KMS-11 (cell line): ENCODE results near the gene ABHD17B.
A peak's percentile ranks its signal among the peaks of the same experiment; 100 is the strongest.

Source experiments
- H2AFZ ChIP-seq: fragments of 200-600 bp; sonication (generic); 2 replicates; pipeline ENCODE4 v1.6.1; 2016; ENCODE audit warnings: antibody characterized with exemption, mixed run types, low read depth
- H3K27ac ChIP-seq: fragments of 200-600 bp; sonication (generic); 2 replicates; pipeline ENCODE4 v1.6.1; 2016; ENCODE audit warnings: mild to moderate bottlenecking, mixed run types
- H3K27me3 ChIP-seq: fragments of 200-600 bp; sonication (generic); 2 replicates; pipeline ENCODE4 v1.6.1; 2017; ENCODE audit warnings: mild to moderate bottlenecking, low read depth, mixed run types, moderate library complexity; ENCODE audit not compliant: insufficient read depth
- H3K36me3 ChIP-seq: fragments of 200-600 bp; sonication (generic); 2 replicates; pipeline ENCODE4 v1.6.1; 2017; ENCODE audit warnings: mild to moderate bottlenecking, mixed run types; ENCODE audit not compliant: insufficient read depth
- H3K4me1 ChIP-seq: fragments of 200-600 bp; sonication (generic); 2 replicates; pipeline ENCODE4 v1.6.1; 2016; ENCODE audit warnings: mild to moderate bottlenecking, low read depth, mixed run types; ENCODE audit not compliant: poor library complexity, severe bottlenecking
- H3K4me2 ChIP-seq: fragments of 200-600 bp; sonication (generic); 2 replicates; pipeline ENCODE4 v1.7.0; 2016; ENCODE audit warnings: mild to moderate bottlenecking, mixed run types
- H3K4me3 ChIP-seq: fragments of 200-600 bp; sonication (generic); IDR thresholded peaks from 2 replicates; pipeline ENCODE4 v1.6.1; 2017; ENCODE audit warnings: low read depth, low read length, mixed read lengths; ENCODE audit not compliant: insufficient read depth
- H3K79me2 ChIP-seq: fragments of 200-600 bp; sonication (generic); 2 replicates; pipeline ENCODE4 v1.6.1; 2016; ENCODE audit warnings: low read depth, mixed run types; ENCODE audit not compliant: insufficient read depth
- H3K9ac ChIP-seq: fragments of 200-600 bp; sonication (generic); 2 replicates; pipeline ENCODE4 v1.6.1; 2016; ENCODE audit warnings: mild to moderate bottlenecking, mixed run types
- H4K20me1 ChIP-seq: fragments of 200-600 bp; sonication (generic); 2 replicates; pipeline ENCODE4 v1.6.1; 2016; ENCODE audit warnings: mild to moderate bottlenecking, mixed run types; ENCODE audit not compliant: insufficient read depth
- TF ChIP-seq, protein P1 (sequence below): fragments of 200-600 bp; sonication (generic); conservative IDR thresholded peaks from 2 replicates; pipeline ENCODE4 v1.6.1; 2017; ENCODE audit warnings: low read depth, mild to moderate bottlenecking, antibody characterized with exemption, low read length, moderate library complexity, mixed read lengths

ABHD17B gene

GRCh38 chr9:71819115-71819739 is 91.8 kb downstream of the ABHD17B start:
- TF ChIP-seq, protein P1, sequence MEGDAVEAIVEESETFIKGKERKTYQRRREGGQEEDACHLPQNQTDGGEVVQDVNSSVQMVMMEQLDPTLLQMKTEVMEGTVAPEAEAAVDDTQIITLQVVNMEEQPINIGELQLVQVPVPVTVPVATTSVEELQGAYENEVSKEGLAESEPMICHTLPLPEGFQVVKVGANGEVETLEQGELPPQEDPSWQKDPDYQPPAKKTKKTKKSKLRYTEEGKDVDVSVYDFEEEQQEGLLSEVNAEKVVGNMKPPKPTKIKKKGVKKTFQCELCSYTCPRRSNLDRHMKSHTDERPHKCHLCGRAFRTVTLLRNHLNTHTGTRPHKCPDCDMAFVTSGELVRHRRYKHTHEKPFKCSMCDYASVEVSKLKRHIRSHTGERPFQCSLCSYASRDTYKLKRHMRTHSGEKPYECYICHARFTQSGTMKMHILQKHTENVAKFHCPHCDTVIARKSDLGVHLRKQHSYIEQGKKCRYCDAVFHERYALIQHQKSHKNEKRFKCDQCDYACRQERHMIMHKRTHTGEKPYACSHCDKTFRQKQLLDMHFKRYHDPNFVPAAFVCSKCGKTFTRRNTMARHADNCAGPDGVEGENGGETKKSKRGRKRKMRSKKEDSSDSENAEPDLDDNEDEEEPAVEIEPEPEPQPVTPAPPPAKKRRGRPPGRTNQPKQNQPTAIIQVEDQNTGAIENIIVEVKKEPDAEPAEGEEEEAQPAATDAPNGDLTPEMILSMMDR: peak; percentile 76
- Histone ChIP-seq H4K20me1 (no peaks in the 10 kb centered on the region), H3K36me3 (no peaks in the 10 kb centered on the region), H3K4me3 (no peak overlapping the region), H3K9ac (no peak overlapping the region), H3K27ac (no peak overlapping the region), H2AFZ (no peak overlapping the region), H3K79me2 (no peaks in the 10 kb centered on the region), H3K4me1 (no peaks in the 10 kb centered on the region), H3K27me3 (no peaks in the 10 kb centered on the region), H3K4me2 (no peak overlapping the region)

- H2AFZ ChIP-seq: no peak overlapping the region
- no peak overlapping the region for H3K9ac ChIP-seq
- H3K4me2 ChIP-seq: no peak overlapping the region
- TF ChIP-seq, protein P1: no peak
- H3K4me3 ChIP-seq: no peak overlapping the region
- H3K79me2 ChIP-seq: no peaks in the 10 kb centered on the region
- H3K4me1 ChIP-seq: no peaks in the 10 kb centered on the region
- no peaks in the 10 kb centered on the region for H3K27me3 ChIP-seq
- no peaks in the 10 kb centered on the region for H3K36me3 ChIP-seq
- H3K27ac ChIP-seq: no peak overlapping the region
- H4K20me1 ChIP-seq: no peaks in the 10 kb centered on the region
Measured at GRCh38 chr9:71816916-71817451, 94.0 kb downstream of the ABHD17B start.
